Panc1 (cell line): Measurements from ENCODE around the gene BTG1.

Experiments used
- POLR2AphosphoS5 ChIP-seq: IDR thresholded peaks from 2 replicates; pipeline ENCODE4 v1.6.1; 2012; ENCODE audit warnings: mild to moderate bottlenecking, low read depth, low read length, moderate library complexity
- SIN3A ChIP-seq: IDR thresholded peaks from 2 replicates; pipeline ENCODE4 v1.6.1; 2012; ENCODE audit warnings: low read depth, mild to moderate bottlenecking, low read length, moderate library complexity, borderline replicate concordance; ENCODE audit not compliant: insufficient read depth
- TF ChIP-seq, protein P1 (sequence below): fragments of 450-650 bp; IDR thresholded peaks from 2 replicates; pipeline ENCODE4 v1.5.1; 2017; ENCODE audit warnings: mild to moderate bottlenecking

DNA sequence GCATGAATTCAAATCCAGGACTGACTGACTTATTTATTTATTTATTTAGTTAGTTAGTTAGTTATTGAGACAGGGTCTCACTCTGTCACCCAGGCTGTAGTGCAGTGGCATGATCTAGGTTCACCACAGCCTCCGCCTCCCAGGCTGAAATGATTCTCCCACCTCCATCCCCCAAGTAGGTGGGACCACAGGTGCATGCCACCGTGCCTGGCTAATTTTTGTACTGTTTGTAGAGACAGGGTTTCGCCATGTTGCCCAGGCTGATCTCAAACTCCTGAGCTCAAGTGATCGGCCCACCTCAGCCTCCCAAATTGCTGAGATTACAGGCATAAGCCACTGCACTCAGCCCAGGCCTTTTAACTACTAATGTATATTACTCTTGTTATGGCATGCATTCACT lies 36.0 kb downstream of the BTG1 start:
- TF ChIP-seq, protein P1, sequence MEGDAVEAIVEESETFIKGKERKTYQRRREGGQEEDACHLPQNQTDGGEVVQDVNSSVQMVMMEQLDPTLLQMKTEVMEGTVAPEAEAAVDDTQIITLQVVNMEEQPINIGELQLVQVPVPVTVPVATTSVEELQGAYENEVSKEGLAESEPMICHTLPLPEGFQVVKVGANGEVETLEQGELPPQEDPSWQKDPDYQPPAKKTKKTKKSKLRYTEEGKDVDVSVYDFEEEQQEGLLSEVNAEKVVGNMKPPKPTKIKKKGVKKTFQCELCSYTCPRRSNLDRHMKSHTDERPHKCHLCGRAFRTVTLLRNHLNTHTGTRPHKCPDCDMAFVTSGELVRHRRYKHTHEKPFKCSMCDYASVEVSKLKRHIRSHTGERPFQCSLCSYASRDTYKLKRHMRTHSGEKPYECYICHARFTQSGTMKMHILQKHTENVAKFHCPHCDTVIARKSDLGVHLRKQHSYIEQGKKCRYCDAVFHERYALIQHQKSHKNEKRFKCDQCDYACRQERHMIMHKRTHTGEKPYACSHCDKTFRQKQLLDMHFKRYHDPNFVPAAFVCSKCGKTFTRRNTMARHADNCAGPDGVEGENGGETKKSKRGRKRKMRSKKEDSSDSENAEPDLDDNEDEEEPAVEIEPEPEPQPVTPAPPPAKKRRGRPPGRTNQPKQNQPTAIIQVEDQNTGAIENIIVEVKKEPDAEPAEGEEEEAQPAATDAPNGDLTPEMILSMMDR: no peak
- TF ChIP-seq SIN3A (no peak), POLR2AphosphoS5 (no peak)
